ENCODE measurements around the gene KCNIP1. TPM values are rescaled to one million over a fixed set of nuclear protein-coding genes. Genes with fewer than 3 reads are reported as not detected.
A peak's percentile ranks its signal among the peaks of the same experiment; 100 is the strongest.

KCNIP1 gene
- total RNA-seq, 1 donor: not detected

DNA sequence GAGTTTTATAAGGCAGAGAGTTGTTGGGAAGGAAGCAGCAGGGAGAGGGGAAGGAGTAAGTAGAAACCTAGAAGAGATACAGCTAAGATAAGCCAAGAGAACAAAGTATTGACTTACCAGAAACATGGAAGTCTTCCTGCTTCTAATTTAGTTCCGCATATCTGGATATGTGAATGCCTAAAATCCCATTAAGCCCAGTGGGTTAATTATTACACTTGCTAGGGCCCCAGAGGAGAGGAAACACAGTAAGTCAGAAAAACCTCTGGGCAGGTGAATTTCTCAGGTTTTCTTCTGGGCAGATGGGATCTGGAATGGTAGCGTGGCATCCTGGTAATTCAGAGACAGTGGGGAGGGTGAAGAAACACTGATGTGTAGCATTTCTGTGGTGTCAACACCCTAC lies 175.0 kb downstream of the KCNIP1 start:
- Histone ChIP-seq H3K79me2 (ENCODE audit: insufficient read depth, low read length) (no peaks in the 10 kb centered on the region), H3K27ac (ENCODE audit: low read depth, low read length) (no peak overlapping the region), H2AFZ (ENCODE audit: low read length) (no peak overlapping the region), H3K36me3 (ENCODE audit: insufficient read depth, low read length) (no peaks in the 10 kb centered on the region), H3K4me1 (ENCODE audit: insufficient read depth, low read length) (no peaks in the 10 kb centered on the region), H3K9me3 (ENCODE audit: low read depth, low read length) (no peaks in the 10 kb centered on the region), H3K4me2 (ENCODE audit: insufficient read depth, low read length) (no peak overlapping the region), H3K4me3 (ENCODE audit: insufficient read depth, low read length) (no peak overlapping the region), H4K20me1 (ENCODE audit: insufficient read depth, low read length) (no peaks in the 10 kb centered on the region), H3K27me3 (ENCODE audit: insufficient read depth, low read length) (no peaks in the 10 kb centered on the region)
- no peak for DNase-seq (ENCODE audit: insufficient read length, low spot score, missing footprints)
- TF ChIP-seq, protein P1, sequence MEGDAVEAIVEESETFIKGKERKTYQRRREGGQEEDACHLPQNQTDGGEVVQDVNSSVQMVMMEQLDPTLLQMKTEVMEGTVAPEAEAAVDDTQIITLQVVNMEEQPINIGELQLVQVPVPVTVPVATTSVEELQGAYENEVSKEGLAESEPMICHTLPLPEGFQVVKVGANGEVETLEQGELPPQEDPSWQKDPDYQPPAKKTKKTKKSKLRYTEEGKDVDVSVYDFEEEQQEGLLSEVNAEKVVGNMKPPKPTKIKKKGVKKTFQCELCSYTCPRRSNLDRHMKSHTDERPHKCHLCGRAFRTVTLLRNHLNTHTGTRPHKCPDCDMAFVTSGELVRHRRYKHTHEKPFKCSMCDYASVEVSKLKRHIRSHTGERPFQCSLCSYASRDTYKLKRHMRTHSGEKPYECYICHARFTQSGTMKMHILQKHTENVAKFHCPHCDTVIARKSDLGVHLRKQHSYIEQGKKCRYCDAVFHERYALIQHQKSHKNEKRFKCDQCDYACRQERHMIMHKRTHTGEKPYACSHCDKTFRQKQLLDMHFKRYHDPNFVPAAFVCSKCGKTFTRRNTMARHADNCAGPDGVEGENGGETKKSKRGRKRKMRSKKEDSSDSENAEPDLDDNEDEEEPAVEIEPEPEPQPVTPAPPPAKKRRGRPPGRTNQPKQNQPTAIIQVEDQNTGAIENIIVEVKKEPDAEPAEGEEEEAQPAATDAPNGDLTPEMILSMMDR (IDR thresholded peaks at IDR 0.05; ENCODE audit: extremely low read depth, low read depth, low read length): no peak

DNA sequence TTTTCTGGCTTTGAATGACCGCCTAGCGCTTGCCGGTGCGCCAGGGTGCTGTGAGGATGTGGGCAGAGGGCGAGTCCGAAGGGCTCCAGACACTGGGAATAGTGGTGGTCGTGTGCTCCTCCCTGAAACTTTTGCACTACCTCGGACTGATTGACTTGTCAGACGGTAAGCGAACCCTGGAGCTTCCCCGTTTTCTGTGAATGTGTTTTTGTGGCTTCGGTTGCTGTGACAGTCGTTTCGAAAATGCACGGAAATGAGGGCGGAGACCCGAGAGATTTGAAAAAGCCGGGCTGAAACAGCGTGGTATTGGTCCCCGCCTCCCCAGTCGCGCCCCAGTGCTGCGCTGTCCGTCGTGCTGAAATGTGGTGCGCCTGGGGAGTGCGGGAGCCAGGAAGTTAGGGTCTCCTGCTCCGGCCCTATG lies 177.2 kb downstream of the KCNIP1 start:
- Histone ChIP-seq H4K20me1 (ENCODE audit: insufficient read depth, low read length) (no peaks in the 10 kb centered on the region), H3K36me3 (ENCODE audit: insufficient read depth, low read length) (no peaks in the 10 kb centered on the region), H3K27me3 (ENCODE audit: insufficient read depth, low read length) (no peaks in the 10 kb centered on the region), H3K79me2 (ENCODE audit: insufficient read depth, low read length) (no peaks in the 10 kb centered on the region), H3K4me3 (ENCODE audit: insufficient read depth, low read length) (no peak overlapping the region), H3K9me3 (ENCODE audit: low read depth, low read length) (no peaks in the 10 kb centered on the region), H2AFZ (ENCODE audit: low read length) (no peak overlapping the region), H3K4me1 (ENCODE audit: insufficient read depth, low read length) (no peaks in the 10 kb centered on the region), H3K27ac (ENCODE audit: low read depth, low read length) (no peak overlapping the region), H3K4me2 (ENCODE audit: insufficient read depth, low read length) (peak overlapping the region; percentile 64)
- peak; percentile 42 for DNase-seq (ENCODE audit: insufficient read length, low spot score, missing footprints)
- TF ChIP-seq, protein P1 (IDR thresholded peaks at IDR 0.05; ENCODE audit: extremely low read depth, low read depth, low read length): no peak

DNA sequence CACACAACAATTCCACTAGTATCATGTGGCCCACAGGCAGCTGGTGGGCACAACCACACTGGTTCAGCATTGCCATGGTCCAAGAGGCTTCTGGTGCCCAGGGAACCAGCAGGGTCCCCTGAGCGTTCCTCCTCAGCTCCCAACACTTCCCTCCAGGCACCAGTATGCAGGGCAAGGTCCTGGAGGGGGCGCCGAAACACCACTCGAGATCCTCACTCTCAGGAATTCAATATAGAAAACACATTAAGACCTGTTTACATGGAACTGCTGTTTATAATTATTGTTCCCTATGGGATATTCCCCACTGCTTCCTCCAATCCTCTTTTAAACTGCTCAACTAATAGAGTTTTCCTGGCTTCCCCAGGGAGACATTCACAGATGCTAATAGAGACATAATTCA lies 187.8 kb downstream of the KCNIP1 start:
- H3K9me3 ChIP-seq (ENCODE audit: low read depth, low read length): no peaks in the 10 kb centered on the region
- no peaks in the 10 kb centered on the region for H3K79me2 ChIP-seq (ENCODE audit: insufficient read depth, low read length)
- TF ChIP-seq, protein P1 (IDR thresholded peaks at IDR 0.05; ENCODE audit: extremely low read depth, low read depth, low read length): no peak
- H4K20me1 ChIP-seq (ENCODE audit: insufficient read depth, low read length): no peaks in the 10 kb centered on the region
- no peak for DNase-seq (ENCODE audit: insufficient read length, low spot score, missing footprints)
- H3K4me1 ChIP-seq (ENCODE audit: insufficient read depth, low read length): no peaks in the 10 kb centered on the region
- H3K4me3 ChIP-seq (ENCODE audit: insufficient read depth, low read length): no peak overlapping the region
- no peaks in the 10 kb centered on the region for H3K27me3 ChIP-seq (ENCODE audit: insufficient read depth, low read length)
- no peak overlapping the region for H2AFZ ChIP-seq (ENCODE audit: low read length)
- no peak overlapping the region for H3K27ac ChIP-seq (ENCODE audit: low read depth, low read length)
- no peak overlapping the region for H3K4me2 ChIP-seq (ENCODE audit: insufficient read depth, low read length)
- no peaks in the 10 kb centered on the region for H3K36me3 ChIP-seq (ENCODE audit: insufficient read depth, low read length)

DNA sequence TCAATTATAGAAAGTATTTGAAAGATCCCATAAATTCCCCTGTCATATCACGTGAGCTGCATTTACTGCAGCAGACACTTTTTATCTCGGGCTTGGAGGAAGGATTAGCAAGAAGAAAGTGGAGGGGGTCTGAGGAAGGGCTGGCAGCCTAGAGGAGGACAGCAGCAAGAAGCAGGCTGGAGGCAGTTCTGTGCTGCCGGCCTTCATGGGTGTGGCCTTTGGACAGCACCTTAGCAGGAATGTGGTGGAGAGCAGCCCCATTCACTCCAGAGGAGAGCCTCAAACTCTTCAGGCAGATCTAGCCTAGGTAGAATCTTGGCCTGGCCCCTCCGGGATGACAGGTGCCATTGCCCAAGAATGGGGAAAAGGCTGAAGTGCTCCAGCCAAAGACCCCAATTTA lies 189.9 kb downstream of the KCNIP1 start:
- Histone ChIP-seq H3K4me1 (ENCODE audit: insufficient read depth, low read length) (no peaks in the 10 kb centered on the region), H3K27me3 (ENCODE audit: insufficient read depth, low read length) (no peaks in the 10 kb centered on the region), H2AFZ (ENCODE audit: low read length) (no peak overlapping the region), H3K9me3 (ENCODE audit: low read depth, low read length) (no peaks in the 10 kb centered on the region), H3K4me3 (ENCODE audit: insufficient read depth, low read length) (no peak overlapping the region), H3K36me3 (ENCODE audit: insufficient read depth, low read length) (no peaks in the 10 kb centered on the region), H3K27ac (ENCODE audit: low read depth, low read length) (no peak overlapping the region), H3K4me2 (ENCODE audit: insufficient read depth, low read length) (no peak overlapping the region), H4K20me1 (ENCODE audit: insufficient read depth, low read length) (no peaks in the 10 kb centered on the region), H3K79me2 (ENCODE audit: insufficient read depth, low read length) (no peaks in the 10 kb centered on the region)
- DNase-seq (ENCODE audit: insufficient read length, low spot score, missing footprints): no peak
- TF ChIP-seq, protein P1 (IDR thresholded peaks at IDR 0.05; ENCODE audit: extremely low read depth, low read depth, low read length): no peak

Measured in osteoblast (primary cell).